SK-N-MC (cell line): ENCODE data around the gene ZNF483.

ENCODE experiments used
- DNase-seq: peaks from one replicate; pipeline ENCODE4 v3.0.0-alpha.2; 2011; ENCODE audit warnings: low read depth, low spot score
- H3K27ac ChIP-seq: fragments of 200-600 bp; sonication (generic); 2 replicates; pipeline ENCODE4 v1.5.1; 2016; ENCODE audit warnings: mixed run types
- H3K36me3 ChIP-seq: fragments of 200-600 bp; sonication (generic); 2 replicates; pipeline ENCODE4 v1.6.1; 2017; ENCODE audit warnings: antibody characterized with exemption, low read length, mixed read lengths; ENCODE audit not compliant: insufficient read depth
- H3K4me3 ChIP-seq: fragments of 200-600 bp; sonication (generic); 2 replicates; pipeline ENCODE4 v1.5.1; 2016
- H3K9ac ChIP-seq: fragments of 200-600 bp; sonication (generic); 2 replicates; pipeline ENCODE4 v1.8.0; 2017; ENCODE audit warnings: mixed run types, mixed read lengths; ENCODE audit not compliant: insufficient read length
- H3K9me3 ChIP-seq: fragments of 200-600 bp; sonication (generic); 2 replicates; pipeline ENCODE4 v1.6.1; 2017; ENCODE audit warnings: low read depth, mild to moderate bottlenecking, antibody characterized with exemption, low read length, moderate library complexity, mixed read lengths
- EZH2 ChIP-seq: fragments of 200-600 bp; sonication (generic); IDR thresholded peaks from one replicate; pipeline ENCODE4 v1.6.1; 2017; ENCODE audit warnings: antibody characterized with exemption
- FOXP2 ChIP-seq: optimal IDR thresholded peaks from 2 replicates; pipeline ENCODE3; 2011; ENCODE audit warnings: mild to moderate bottlenecking, moderate library complexity; ENCODE audit not compliant: insufficient read depth; ENCODE audit errors: extremely low read length, control extremely low read depth
- POLR2AphosphoS5 ChIP-seq: IDR thresholded peaks from 2 replicates; pipeline ENCODE4 v1.6.1; 2012; ENCODE audit warnings: mild to moderate bottlenecking, low read depth, low read length, borderline replicate concordance

ZNF483 gene

DNA sequence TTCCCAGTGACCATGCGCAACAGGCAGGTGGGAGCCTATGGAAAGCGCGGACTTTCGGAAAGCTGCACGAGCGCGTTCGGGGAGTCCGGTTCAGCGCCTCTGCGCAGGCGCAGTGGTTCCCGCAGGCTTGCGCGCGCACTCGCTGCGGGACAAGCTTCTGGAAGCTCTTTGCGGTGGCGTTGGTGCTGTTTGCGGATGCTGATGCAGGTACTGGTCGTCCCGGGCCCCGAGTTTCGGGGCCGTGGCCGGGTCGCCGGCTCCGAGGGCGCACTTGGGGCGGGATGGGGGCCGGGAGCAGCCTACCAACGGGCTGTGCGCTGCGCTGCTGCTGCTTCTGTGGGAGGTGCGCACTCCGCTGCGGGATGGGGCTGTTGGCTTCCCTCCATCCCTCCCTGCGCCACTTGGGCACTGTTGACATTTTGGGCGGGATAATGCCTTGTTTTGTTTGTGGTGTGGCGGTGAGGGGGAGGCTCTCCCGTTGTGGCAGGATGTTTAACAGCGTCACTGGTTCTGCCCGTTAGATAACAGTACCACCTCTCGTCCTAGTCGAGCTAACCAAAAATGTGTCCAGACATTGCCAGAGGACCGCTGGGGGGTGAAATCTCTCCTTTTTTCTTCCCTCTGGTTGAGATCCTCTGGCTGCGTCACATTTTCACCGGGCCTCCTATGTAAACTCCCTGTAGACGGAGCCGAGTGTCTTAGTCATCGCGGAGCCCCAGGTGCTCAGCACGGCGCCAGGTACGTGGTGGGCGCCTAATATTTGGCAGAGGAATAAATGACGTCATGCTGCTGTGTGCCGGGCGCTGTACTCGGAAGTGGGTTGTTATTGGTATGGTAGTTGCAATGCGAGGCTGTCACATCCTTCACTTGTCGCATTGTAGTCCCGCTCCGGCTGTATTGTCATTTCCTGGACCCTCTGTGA, at the start of gene ZNF483:
Gene ZNF483 (plus strand): TSS at position 124 of the 922 bp plus-strand sequence. CDS start 2,217 bp downstream, outside the sequence.
- Histone ChIP-seq H3K36me3 (0 out of 2 replicates have a peak, but pooled peaks cover 3% of the 10 kb centered on the region), H3K4me3 (peak within 1 kb of the TSS; percentile 85), H3K27ac (no peak within 1 kb of the TSS), H3K9me3 (no peaks in the 10 kb centered on the region), H3K9ac (peak within 1 kb of the TSS; percentile 58)
- TF ChIP-seq POLR2AphosphoS5 (peak; percentile 64), EZH2 (no peak), FOXP2 (no peak)
- no peak for DNase-seq

DNA sequence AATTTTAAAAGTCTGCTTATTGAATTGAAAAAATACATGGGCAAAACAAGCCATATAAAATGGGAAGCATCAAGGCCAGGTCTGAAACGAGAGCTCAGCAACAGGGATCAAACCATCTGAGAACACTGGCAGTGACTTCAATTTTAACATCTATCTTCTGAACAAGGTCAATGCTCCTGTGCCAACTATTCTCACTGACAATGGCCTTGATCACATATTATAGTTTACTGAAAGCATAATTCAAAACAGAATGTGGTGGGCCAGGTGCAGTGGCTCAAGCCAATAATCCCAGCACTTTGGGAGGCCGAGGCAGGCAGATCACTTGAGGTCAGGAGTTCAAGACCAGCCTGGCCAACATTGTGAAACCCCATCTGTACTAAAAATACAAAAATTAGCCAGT, 49.8 kb upstream of the ZNF483 start:
- no peak overlapping the region for H3K9ac ChIP-seq
- peaks cover 5% of the 10 kb centered on the region; the same call in 1 of the 2 replicates for H3K9me3 ChIP-seq
- H3K27ac ChIP-seq: no peak overlapping the region
- H3K4me3 ChIP-seq: no peak overlapping the region
- TF ChIP-seq EZH2: no peak
- H3K36me3 ChIP-seq: peaks cover 4% of the 10 kb centered on the region; the same call in 1 of the 2 replicates
- no peak for DNase-seq

DNA sequence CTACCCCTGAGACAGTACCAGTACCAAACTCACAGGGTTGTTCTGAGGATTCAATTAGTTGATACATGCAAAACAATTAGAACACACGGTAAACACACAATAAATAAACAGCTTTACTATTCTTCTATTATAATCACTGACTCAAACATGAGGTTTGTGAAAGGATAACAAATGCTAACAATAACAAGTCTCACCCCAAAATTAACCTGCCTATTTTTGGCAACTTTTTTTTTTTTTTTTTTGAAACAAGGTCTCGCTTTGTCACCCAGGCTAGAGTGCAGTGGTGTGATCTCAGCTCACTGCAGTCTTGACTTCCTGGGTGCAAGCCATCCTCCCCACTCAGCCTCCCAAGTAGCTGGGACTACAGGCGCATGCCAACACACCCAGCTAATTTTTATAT, 47.3 kb upstream of the ZNF483 start:
- H3K9me3 ChIP-seq: peaks cover 5% of the 10 kb centered on the region; the same call in 1 of the 2 replicates
- no peak overlapping the region for H3K27ac ChIP-seq
- H3K4me3 ChIP-seq: no peak overlapping the region
- 0 out of 2 replicates have a peak, but pooled peaks cover 4% of the 10 kb centered on the region for H3K36me3 ChIP-seq
- no peak for DNase-seq
- TF ChIP-seq FOXP2: no peak
- no peak for TF ChIP-seq POLR2AphosphoS5
- no peak for TF ChIP-seq EZH2
- H3K9ac ChIP-seq: no peak overlapping the region

DNA sequence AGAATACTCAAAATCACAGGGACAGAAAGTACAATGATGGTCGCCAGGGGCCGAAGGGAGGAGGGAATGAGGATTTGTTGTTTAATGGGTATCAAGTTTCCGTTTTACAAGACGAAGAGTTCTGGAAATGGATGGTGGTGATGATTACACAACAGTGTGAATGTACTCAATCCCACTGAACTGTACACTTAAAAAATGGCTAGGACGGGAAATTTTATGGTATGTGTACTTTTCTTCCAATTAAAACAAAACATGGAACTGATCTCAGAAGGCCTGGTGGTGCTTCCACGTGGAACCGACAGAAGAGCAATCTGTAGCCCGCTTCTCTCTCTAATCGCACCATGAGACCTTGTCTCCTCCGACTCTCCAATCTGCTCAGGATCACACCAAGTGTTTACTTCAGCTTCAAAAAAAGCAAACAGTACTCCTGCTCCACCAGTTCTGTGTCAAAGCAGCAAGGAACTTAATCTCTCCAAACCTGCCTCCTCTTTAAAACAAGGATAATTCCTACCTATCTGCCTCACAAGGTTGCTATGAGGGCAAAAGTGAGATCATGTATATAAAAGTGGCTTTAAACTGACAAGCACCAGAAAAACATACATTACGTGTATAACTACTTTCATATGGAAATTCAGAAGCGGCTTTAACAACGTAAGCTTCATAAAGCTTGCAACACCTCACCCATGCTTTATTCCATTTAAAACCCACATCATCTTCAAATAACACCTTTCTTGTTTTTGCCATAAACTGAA, 42.9 kb upstream of the ZNF483 start:
- Histone ChIP-seq H3K9ac (peak overlapping the region; percentile 95), H3K27ac (peak overlapping the region; percentile 72), H3K36me3 (0 out of 2 replicates have a peak, but pooled peaks cover 4% of the 10 kb centered on the region), H3K9me3 (no peaks in the 10 kb centered on the region), H3K4me3 (peak overlapping the region; percentile 99)
- TF ChIP-seq POLR2AphosphoS5 (no peak), FOXP2 (no peak), EZH2 (no peak)
- DNase-seq: peak; percentile 32

DNA sequence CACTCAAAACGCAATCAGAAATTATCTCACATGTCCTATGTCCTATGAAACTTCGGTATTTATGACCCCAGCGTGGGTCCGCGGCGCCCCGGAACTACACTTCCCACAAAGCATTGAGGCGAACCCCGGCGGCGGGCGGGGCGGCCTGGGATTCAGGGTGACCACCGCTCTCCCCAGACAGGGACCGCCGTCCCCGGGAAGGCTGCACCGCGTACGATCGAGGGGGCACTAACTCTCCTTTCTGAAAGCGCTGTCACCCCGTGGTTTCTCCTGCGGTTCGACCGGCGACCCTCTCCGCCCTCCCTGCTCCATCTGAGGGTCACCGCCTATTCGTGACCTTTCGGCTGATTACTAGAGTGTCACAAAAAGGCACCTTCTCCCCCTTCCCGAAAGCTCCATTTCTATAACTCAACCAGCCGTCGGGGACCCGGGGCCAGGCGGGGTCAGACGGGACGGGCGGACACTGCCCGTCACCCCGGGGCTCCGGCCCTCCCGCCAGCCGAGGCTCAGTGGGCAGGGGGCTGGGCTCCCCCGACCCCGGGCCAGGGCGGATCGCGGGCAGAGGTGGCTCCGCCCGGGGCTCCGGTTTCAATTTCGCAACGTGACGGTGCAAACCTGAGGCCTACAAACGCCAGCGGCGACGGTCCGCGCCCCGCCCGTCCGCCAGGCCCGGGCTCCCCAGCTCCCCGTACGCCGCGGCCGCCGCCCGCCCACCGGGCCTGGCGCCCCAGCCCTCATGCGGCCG, 42.1 kb upstream of the ZNF483 start:
- TF ChIP-seq EZH2 (no peak), FOXP2 (no peak), POLR2AphosphoS5 (peak; percentile 66)
- DNase-seq: no peak

DNA sequence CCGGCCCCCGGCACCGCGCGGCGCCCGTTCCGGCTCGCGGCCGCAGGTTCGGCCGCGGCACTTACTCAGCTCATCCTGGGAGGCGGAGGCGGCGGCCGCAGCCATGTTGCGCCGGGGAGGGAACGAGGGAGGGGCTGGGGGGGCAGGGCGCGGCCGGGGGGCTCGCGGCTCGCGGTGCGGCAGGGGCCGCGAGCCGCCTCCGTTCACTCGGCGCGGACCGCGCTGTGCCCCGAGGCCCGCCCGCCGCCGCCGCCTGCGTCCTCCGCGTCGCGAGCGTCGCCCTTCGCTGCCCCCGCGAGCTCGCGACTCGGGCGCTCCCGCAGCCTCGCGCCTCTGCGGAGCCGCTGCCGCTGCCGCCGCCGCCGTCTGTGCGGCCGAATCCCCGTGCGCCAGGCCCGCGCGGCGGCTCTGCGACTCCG, 41.5 kb upstream of the ZNF483 start:
- TF ChIP-seq POLR2AphosphoS5 (no peak), EZH2 (no peak), FOXP2 (no peak)
- Histone ChIP-seq H3K4me3 (peak overlapping the region; percentile 99), H3K27ac (no peak overlapping the region), H3K9me3 (no peaks in the 10 kb centered on the region), H3K36me3 (0 out of 2 replicates have a peak, but pooled peaks cover 4% of the 10 kb centered on the region), H3K9ac (peak overlapping the region; percentile 95)
- DNase-seq: no peak

More for the DNA sequence above, 42.1 kb upstream of the ZNF483 start:
- no peaks in the 10 kb centered on the region for H3K9me3 ChIP-seq
- H3K36me3 ChIP-seq: 0 out of 2 replicates have a peak, but pooled peaks cover 4% of the 10 kb centered on the region
- H3K27ac ChIP-seq: peak overlapping the region; percentile 72
- peak overlapping the region; percentile 95 for H3K9ac ChIP-seq
- H3K4me3 ChIP-seq: peak overlapping the region; percentile 99

DNA sequence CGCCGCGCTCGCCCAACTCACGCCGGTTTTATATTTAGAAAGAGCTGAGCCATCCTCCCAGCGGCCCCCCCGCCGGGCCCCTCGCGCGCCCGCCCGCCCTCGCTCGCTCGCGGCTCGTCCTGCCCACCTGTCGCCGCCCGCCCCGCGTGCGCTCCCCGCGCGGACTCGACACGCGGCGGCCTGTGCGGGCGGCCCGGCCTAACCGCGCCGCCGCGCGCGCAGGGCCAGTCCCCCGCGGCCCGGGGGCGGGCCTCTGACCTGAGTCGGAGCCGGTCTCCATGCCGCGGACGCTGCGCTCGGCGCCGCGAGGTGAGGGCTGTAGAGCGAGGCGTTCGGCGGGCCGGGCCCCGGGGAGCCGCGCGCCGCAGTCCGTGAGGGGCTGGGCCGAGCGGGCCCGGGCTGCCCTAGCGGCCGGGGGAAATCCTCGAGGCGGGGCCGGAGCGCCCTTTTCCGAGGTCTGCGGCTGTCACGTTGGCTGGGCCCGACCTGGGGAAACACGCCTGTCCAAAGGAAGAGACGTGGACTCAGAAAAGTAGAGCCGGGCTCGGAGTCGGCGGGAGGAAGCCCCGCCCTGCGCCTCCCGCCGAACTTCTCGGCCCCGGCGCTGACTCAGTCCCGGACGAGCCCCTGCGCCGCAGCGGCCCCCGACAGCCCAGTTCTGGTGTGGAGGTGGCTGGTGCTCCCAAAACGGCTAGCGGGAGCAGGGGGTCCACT, 41.0 kb upstream of the ZNF483 start, which contains the start of gene ECPAS:
Gene ECPAS (minus strand): TSS at position 526 of the 714 bp plus-strand sequence. CDS start 11,465 bp downstream, outside the sequence.
- Histone ChIP-seq H3K36me3 (no peaks in the 10 kb centered on the region), H3K27ac (peak within 1 kb of the TSS; percentile 84; the same call in 1 of the 2 replicates), H3K9me3 (no peaks in the 10 kb centered on the region), H3K9ac (peak within 1 kb of the TSS; percentile 95), H3K4me3 (peak within 1 kb of the TSS; percentile 99)
- DNase-seq: no peak
- TF ChIP-seq EZH2 (no peak), POLR2AphosphoS5 (peak; percentile 49; the same call in 1 of the 2 replicates)
